Measurements from ENCODE around the gene UNC80.

DNA sequence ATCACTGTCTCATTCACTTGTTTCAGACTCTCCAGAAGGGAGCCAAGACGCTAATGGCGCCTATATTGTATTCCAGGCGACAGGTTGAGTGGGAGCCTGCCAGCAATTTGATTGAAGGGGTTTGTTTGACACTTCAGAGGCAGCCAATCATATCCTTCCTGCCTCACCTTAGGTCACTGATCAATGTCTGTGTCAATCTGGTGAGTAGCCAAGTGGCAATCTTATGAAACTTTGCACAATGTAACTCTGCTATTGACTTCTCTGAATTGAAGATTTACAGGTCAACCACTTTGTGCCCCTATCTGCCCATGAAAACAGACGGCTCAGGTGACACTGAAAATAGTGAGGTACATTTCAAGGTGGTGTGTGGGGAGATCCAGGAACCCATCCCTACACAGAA lies 198.1 kb downstream of the UNC80 start:
- TF ChIP-seq, protein P1, sequence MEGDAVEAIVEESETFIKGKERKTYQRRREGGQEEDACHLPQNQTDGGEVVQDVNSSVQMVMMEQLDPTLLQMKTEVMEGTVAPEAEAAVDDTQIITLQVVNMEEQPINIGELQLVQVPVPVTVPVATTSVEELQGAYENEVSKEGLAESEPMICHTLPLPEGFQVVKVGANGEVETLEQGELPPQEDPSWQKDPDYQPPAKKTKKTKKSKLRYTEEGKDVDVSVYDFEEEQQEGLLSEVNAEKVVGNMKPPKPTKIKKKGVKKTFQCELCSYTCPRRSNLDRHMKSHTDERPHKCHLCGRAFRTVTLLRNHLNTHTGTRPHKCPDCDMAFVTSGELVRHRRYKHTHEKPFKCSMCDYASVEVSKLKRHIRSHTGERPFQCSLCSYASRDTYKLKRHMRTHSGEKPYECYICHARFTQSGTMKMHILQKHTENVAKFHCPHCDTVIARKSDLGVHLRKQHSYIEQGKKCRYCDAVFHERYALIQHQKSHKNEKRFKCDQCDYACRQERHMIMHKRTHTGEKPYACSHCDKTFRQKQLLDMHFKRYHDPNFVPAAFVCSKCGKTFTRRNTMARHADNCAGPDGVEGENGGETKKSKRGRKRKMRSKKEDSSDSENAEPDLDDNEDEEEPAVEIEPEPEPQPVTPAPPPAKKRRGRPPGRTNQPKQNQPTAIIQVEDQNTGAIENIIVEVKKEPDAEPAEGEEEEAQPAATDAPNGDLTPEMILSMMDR (conservative IDR thresholded peaks at IDR 0.05; ENCODE audit: low read depth, low read length) = no peak
- no peak for TF ChIP-seq EZH2 (IDR thresholded peaks at IDR 0.05; ENCODE audit: low read length, unreplicated experiment)
- no peak for TF ChIP-seq EZH2phosphoT487 (IDR thresholded peaks at IDR 0.05; ENCODE audit: borderline replicate concordance, low read length)
